Breast epithelium (tissue), 3 donors: Measurements from ENCODE around the gene BHLHE41.

Source experiments
- CTCF ChIP-seq, 3 donors: fragments of 450-650 bp; IDR thresholded peaks; one replicate each; pipeline ENCODE4 v1.5.1; 2016 to 2017; ENCODE audit warnings: antibody characterized with exemption in 3 of 3, mild to moderate bottlenecking in 3 of 3, moderate library complexity in 3 of 3
- POLR2AphosphoS5 ChIP-seq, 3 donors: sonication (generic); formaldehyde crosslinking; IDR thresholded peaks; one replicate each; pipeline ENCODE4 v1.6.1; 2017; ENCODE audit warnings: antibody characterized with exemption in 3 of 3

- TF ChIP-seq CTCF (IDR thresholded peaks at IDR 0.05) (no peak), POLR2AphosphoS5 (IDR thresholded peaks at IDR 0.05) (no peak)
Measured at GRCh38 chr12:26132866-26133265, 8.0 kb upstream of the BHLHE41 start.
